A673 (cell line): ENCODE measurements around the gene AKR7A2.
"Not testable (repeated sequence)": the region's sequence is repeated elsewhere in the genome, so short reads cannot be mapped to it uniquely, and the experiment has no call there.

Experiments
- EZH2 ChIP-seq: fragments of 200-600 bp; sonication (generic); IDR thresholded peaks from 2 replicates; pipeline ENCODE4 v1.6.1; 2017; ENCODE audit warnings: borderline replicate concordance, low read depth, mild to moderate bottlenecking, mixed read lengths, antibody characterized with exemption, low read length; ENCODE audit not compliant: poor library complexity, severe bottlenecking
- TF ChIP-seq, protein P1 (sequence below): fragments of 300-800, 200-600 bp; sonication (generic); conservative IDR thresholded peaks from 2 replicates; pipeline ENCODE4 v1.5.1; 2017; ENCODE audit warnings: low read depth, mild to moderate bottlenecking, antibody characterized with exemption, low read length, moderate library complexity, mixed read lengths

DNA sequence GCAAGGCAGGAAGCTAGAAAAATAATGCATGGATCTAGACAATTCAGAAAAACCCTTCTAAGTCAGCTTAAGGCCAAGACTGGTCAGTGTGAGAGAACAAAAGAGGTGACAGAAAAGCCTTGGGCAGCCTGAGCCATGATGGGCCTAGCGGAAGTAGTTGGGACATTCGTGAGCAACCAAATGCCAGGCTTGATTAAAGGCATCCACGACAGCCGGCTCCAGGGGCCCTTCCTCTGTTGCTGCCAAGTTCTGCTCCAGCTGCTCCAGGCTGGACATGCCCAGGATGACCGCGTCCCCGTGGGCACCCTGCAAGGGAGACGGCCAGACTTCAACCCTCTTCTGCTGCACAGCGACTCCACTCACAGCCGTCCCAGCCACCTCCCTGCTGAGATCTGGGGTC is 7.9 kb downstream of the AKR7A2 start:
- TF ChIP-seq, protein P1, sequence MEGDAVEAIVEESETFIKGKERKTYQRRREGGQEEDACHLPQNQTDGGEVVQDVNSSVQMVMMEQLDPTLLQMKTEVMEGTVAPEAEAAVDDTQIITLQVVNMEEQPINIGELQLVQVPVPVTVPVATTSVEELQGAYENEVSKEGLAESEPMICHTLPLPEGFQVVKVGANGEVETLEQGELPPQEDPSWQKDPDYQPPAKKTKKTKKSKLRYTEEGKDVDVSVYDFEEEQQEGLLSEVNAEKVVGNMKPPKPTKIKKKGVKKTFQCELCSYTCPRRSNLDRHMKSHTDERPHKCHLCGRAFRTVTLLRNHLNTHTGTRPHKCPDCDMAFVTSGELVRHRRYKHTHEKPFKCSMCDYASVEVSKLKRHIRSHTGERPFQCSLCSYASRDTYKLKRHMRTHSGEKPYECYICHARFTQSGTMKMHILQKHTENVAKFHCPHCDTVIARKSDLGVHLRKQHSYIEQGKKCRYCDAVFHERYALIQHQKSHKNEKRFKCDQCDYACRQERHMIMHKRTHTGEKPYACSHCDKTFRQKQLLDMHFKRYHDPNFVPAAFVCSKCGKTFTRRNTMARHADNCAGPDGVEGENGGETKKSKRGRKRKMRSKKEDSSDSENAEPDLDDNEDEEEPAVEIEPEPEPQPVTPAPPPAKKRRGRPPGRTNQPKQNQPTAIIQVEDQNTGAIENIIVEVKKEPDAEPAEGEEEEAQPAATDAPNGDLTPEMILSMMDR = not testable (repeated sequence)
- TF ChIP-seq EZH2 = not testable (repeated sequence)
